A549 (cell line): ENCODE data around the gene TRAF3IP1. TPM values are rescaled to one million over a fixed set of nuclear protein-coding genes. Genes with fewer than 3 reads are reported as not detected.

Experiments
- ATAC-seq, 2 experiments: fragments of 200-7000 bp in 1 of 2; fragments of >200 bp in 1 of 2; cut with Nextera tagmentation in 1 of 2; cut with Tn5 transposase in 1 of 2; 3 replicates each; pipeline versions ENCODE4 v1.8.0 to v1.9.1; 2018 to 2020; ENCODE audit warnings: mild to moderate bottlenecking in 1 of 2, moderate library complexity in 1 of 2
- CTCF ChIA-PET: fragments of 300-600 bp; sonication (Branson Sonifier 250); formaldehyde crosslinking; extraction: SDS; loops from one replicate; lab custom pipeline; 2021; ENCODE audit warnings: antibody characterized with exemption, inconsistent platforms; lab: Yijun Ruan, JAX
- POLR2A ChIA-PET: fragments of 350-600 bp; formaldehyde crosslinking; extraction: SDS; loops from one replicate; lab custom pipeline; 2021; ENCODE audit warnings: antibody characterized with exemption, inconsistent platforms; lab: Yijun Ruan, JAX
- DNase-seq, 2 experiments: peaks; one replicate each; pipeline versions ENCODE4 v3.0.0 to v3.0.0-alpha.2; 2011 to 2016; ENCODE audit warnings: low read depth in 1 of 2, low spot score in 1 of 2
- FAIRE-seq: peaks from 2 replicates; lab custom pipeline; 2011; peaks lifted over from hg19 to GRCh38; lab: Jason Lieb, UNC
- H3K27ac ChIP-seq, 2 experiments: fragments of >200 bp; sonication (Bioruptor Twin); formaldehyde crosslinking; 3 replicates each; pipeline ENCODE4 v1.5.1; 2016 to 2017
- H3K4me1 ChIP-seq: fragments of >200 bp; sonication (Bioruptor Twin); formaldehyde crosslinking; 3 replicates; pipeline ENCODE4 v1.6.1; 2016
- H3K4me2 ChIP-seq: fragments of >200 bp; sonication (Bioruptor Twin); formaldehyde crosslinking; 3 replicates; pipeline ENCODE4 v1.6.1; 2016
- H3K4me3 ChIP-seq: fragments of >200 bp; sonication (Bioruptor Twin); formaldehyde crosslinking; 3 replicates; pipeline ENCODE4 v1.5.1; 2016
- H3K9me3 ChIP-seq: fragments of >200 bp; sonication (Bioruptor Twin); formaldehyde crosslinking; 3 replicates; pipeline ENCODE4 v1.6.1; 2016
- CBX8 ChIP-seq: fragments of 200-600 bp; sonication (generic); IDR thresholded peaks from 2 replicates; pipeline ENCODE4 v1.6.1; 2016
- CHD2 ChIP-seq: fragments of 150-350 bp; IDR thresholded peaks from 2 replicates; pipeline ENCODE4 v1.6.1; 2014; ENCODE audit warnings: low read length; ENCODE audit not compliant: partially characterized antibody
- CTCF ChIP-seq: fragments of >200 bp; sonication (Bioruptor Twin); formaldehyde crosslinking; IDR thresholded peaks from 3 replicates; pipeline ENCODE4 v1.5.1; 2016
- ELK1 ChIP-seq: fragments of 150-350 bp; IDR thresholded peaks from 2 replicates; pipeline ENCODE4 v1.6.1; 2014; ENCODE audit warnings: low read depth, mild to moderate bottlenecking, low read length
- EP300 ChIP-seq, 2 experiments: fragments of >200 bp; sonication (Bioruptor Twin); formaldehyde crosslinking; IDR thresholded peaks; 2 replicates in 1 of 2; 3 replicates in 1 of 2; pipeline ENCODE4 v1.6.1; 2016 to 2017
- FOSB ChIP-seq: fragments of 250-450 bp; sonication (Bioruptor Pico); IDR thresholded peaks from 2 replicates; pipeline ENCODE4 v1.5.0; 2020; ENCODE audit warnings: mild to moderate bottlenecking, moderate library complexity
- GATA3 ChIP-seq: IDR thresholded peaks from 2 replicates; pipeline ENCODE4 v1.6.1; 2012; ENCODE audit warnings: borderline replicate concordance
- HDAC2 ChIP-seq: fragments of 200-600 bp; sonication (generic); IDR thresholded peaks from 2 replicates; pipeline ENCODE4 v1.6.1; 2016
- HOXB13 ChIP-seq: fragments of 250-450 bp; sonication (Bioruptor Pico); IDR thresholded peaks from 2 replicates; pipeline ENCODE4 v1.5.0; 2020; ENCODE audit warnings: low read depth, mild to moderate bottlenecking, moderate library complexity
- HOXB5 ChIP-seq: fragments of 250-450 bp; sonication (Bioruptor Pico); IDR thresholded peaks from 2 replicates; pipeline ENCODE4 v1.5.0; 2020; ENCODE audit warnings: mild to moderate bottlenecking, moderate library complexity
- KDM5A ChIP-seq: fragments of 200-600 bp; sonication (generic); IDR thresholded peaks from 2 replicates; pipeline ENCODE4 v1.6.1; 2016; ENCODE audit warnings: antibody characterized with exemption, mild to moderate bottlenecking
- NFE2L2 ChIP-seq: fragments of 150-350 bp; conservative IDR thresholded peaks from 2 replicates; pipeline ENCODE4 v1.6.1; 2014; ENCODE audit warnings: low read length
- PHF8 ChIP-seq: fragments of 200-600 bp; sonication (generic); IDR thresholded peaks from 2 replicates; pipeline ENCODE4 v1.6.1; 2016; ENCODE audit warnings: low read depth, mild to moderate bottlenecking, antibody characterized with exemption, moderate library complexity, borderline replicate concordance
- POLR2A ChIP-seq: IDR thresholded peaks from 2 replicates; pipeline ENCODE4 v1.6.1; 2012; ENCODE audit warnings: mild to moderate bottlenecking, low read length
- POLR2AphosphoS2 ChIP-seq: conservative IDR thresholded peaks from 2 replicates; pipeline ENCODE4 v1.6.1; 2012; ENCODE audit warnings: low read length, improper control_type of control experiment, inconsistent platforms
- RAD21 ChIP-seq, 2 experiments: fragments of >200 bp in 1 of 2; sonication (Bioruptor Twin) in 1 of 2; formaldehyde crosslinking in 1 of 2; IDR thresholded peaks in 1 of 2; conservative IDR thresholded peaks in 1 of 2; 2 replicates in 1 of 2; 3 replicates in 1 of 2; pipeline ENCODE4 v1.6.1; 2012 to 2018; ENCODE audit warnings: inconsistent platforms in 1 of 2
- RCOR1 ChIP-seq: fragments of 150-350 bp; IDR thresholded peaks from 2 replicates; pipeline ENCODE4 v1.6.1; 2014; ENCODE audit warnings: antibody characterized with exemption, low read length, low read depth
- ZFP36 ChIP-seq: fragments of 450-650 bp; IDR thresholded peaks from 2 replicates; pipeline ENCODE4 v1.6.1; 2014; ENCODE audit warnings: borderline replicate concordance; ENCODE audit not compliant: partially characterized antibody
- WGBS: methylation state at CpG from one replicate; pipeline ENCODE4 v1.1.6; 2017; ENCODE audit errors: missing lambda C conversion rate; 5-methylcytosine and 5-hydroxymethylcytosine counted together
- polyA plus RNA-seq, 4 experiments: library from polyadenylated mRNA; depleted of rRNA in 3 of 4; stranded (reverse); fragments of >200 nt; fragmentation: RNase III in 1 of 4; extraction: RNeasy Plus Mini Kit Qiagen cat#74134 plus additional on column Dnase treatment in 1 of 4; gene quantifications; 2 replicates in 3 of 4; 3 replicates in 1 of 4; pipeline ENCODE4 v1.2.3, GENCODE V29; 2011 to 2017
- TF ChIP-seq, protein P1 (sequence below): IDR thresholded peaks from 2 replicates; pipeline ENCODE4 v1.6.1; 2012
- TF ChIP-seq, protein P2 (sequence below): fragments of >200 bp; sonication (Bioruptor Twin); formaldehyde crosslinking; IDR thresholded peaks from 2 replicates; pipeline ENCODE4 v1.6.1; 2016

The TRAF3IP1 gene
- polyA plus RNA-seq, 2 of the 4 experiments (the other 2 are of a cell fraction): 10.6 to 19.2 TPM

DNA sequence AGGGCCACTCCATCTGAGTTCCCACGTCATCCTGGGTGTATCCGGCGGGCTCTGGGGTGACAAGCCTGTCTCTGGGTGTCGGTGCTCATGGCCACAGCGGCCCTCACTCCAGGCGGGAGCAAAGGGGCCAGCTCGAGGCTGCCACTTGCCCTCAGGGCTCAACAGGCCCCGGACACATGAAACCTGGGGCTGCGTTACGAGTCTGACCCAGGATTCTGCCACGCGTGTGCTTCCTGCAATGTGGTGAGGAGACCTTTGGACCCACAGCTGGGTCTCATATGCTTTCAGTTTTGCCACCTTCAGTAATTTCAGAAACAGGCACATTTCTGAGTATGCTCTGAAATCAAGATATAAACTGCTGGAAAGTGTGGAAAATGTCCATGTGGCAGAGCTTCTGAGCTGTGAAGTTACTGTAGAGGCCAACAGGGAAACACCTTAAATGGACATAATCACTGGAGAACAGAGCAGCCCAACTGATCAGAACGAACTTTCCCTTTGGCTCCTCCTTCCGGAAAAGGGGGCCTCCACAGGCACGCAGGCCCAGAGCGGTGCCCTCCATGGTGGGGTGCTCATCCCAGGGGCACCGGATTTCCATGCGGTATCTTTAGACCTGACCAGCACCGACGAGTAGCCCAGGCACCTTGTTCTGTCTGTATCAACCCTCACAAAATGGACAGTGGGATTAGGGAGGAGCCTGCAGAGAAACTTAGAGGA, 46.0 kb upstream of the TRAF3IP1 start:
- FAIRE-seq (no peak), ATAC-seq (no peak), DNase-seq (no peak)
- Histone ChIP-seq H3K4me2 (no peak overlapping the region), H3K9me3 (no peaks in the 10 kb centered on the region), H3K27ac (no peak overlapping the region), H3K4me1 (no peaks in the 10 kb centered on the region), H3K4me3 (no peak overlapping the region)
- WGBS: 93% methylated on average over 16 of the region's 20 CpGs
- ChIA-PET POLR2A (no interaction called here), CTCF (interaction anchor here (0.8 to 22.7 kb wide), 4 partner anchors 15 to 83 kb away, joined by 3 to 351 read pairs (median 4); no protein-coding TSS in a partner anchor)
- TF ChIP-seq GATA3 (no peak), RCOR1 (no peak), FOSB (CRISPR knock-in tag) (no peak), HDAC2 (no peak), ELK1 (no peak), NFE2L2 (no peak), EP300 (IDR thresholded peaks at IDR 0.05) (no peak)
- TF ChIP-seq, protein P1, sequence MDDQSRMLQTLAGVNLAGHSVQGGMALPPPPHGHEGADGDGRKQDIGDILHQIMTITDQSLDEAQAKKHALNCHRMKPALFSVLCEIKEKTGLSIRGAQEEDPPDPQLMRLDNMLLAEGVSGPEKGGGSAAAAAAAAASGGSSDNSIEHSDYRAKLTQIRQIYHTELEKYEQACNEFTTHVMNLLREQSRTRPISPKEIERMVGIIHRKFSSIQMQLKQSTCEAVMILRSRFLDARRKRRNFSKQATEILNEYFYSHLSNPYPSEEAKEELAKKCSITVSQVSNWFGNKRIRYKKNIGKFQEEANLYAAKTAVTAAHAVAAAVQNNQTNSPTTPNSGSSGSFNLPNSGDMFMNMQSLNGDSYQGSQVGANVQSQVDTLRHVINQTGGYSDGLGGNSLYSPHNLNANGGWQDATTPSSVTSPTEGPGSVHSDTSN: no peak
- TF ChIP-seq, protein P2, sequence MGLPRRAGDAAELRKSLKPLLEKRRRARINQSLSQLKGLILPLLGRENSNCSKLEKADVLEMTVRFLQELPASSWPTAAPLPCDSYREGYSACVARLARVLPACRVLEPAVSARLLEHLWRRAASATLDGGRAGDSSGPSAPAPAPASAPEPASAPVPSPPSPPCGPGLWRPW: no peak

- ATAC-seq: peak in 1 of 2 experiments; percentile 47; a peak in 3 of 6 replicates
- POLR2A ChIA-PET: no interaction called here
- H3K4me1 ChIP-seq: peaks cover 7% of the 10 kb centered on the region; the same call in 2 of the 3 replicates
Observed at GRCh38 chr2:238277695-238278094, 42.6 kb upstream of the TRAF3IP1 start.

DNA sequence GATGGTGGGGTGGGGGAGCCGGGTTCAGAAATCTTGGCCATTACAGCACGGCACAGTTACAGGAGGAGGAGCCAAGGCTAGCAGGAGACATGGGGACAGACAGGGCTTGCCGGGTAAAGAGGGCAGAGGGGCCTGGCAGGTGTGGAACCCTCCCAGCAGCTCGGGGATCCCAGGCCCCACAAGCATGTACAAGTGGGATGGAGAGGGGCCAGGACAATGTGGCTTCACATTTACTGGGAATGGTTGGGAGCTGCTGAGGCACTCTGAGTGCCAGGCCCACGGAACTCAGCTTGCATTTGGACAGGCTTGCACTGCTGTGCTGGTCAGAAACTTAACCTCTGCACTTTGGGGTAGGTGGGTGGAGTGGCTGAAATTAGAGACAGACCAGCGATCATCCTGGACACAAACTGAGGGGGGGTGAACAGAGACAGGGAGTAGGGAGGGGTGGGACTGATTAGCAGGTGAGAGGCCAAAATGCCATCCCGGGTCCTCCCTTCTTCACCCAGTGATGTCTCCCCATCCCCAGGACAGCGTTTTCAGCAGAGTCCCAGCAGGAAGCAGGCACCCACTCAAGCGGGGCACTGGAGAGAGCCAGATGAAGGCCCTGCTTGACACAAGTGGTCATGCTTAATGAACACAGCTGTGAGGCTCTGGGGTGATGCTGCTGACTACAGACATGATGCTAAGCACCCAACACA, 41.5 kb upstream of the TRAF3IP1 start:
- CTCF ChIA-PET: interaction anchor here (1.3 to 22.7 kb wide), 5 partner anchors 9 to 62 kb away, joined by 4 to 351 read pairs (median 7); no protein-coding TSS in a partner anchor
- no peak overlapping the region for H3K4me3 ChIP-seq
- no peak overlapping the region for H3K4me2 ChIP-seq
- no peak for TF ChIP-seq PHF8
- no peak for TF ChIP-seq CBX8
- TF ChIP-seq CHD2: no peak
- TF ChIP-seq KDM5A: no peak
- no peak for TF ChIP-seq HOXB13 (CRISPR knock-in tag)
- no peak for TF ChIP-seq POLR2A
- no peak for TF ChIP-seq ZFP36
- no peak for TF ChIP-seq HOXB5 (CRISPR knock-in tag)
- peaks cover 18% of the 10 kb centered on the region for H3K4me1 ChIP-seq
- DNase-seq (no peak), FAIRE-seq (no peak), ATAC-seq (no peak)
- 0 out of 6 replicates have a peak overlapping the region, but pooled peaks of 1 of the 2 experiments have one; percentile 1 for H3K27ac ChIP-seq
- WGBS: 84% methylated on average over 8 of the region's 9 CpGs
- H3K9me3 ChIP-seq: no peaks in the 10 kb centered on the region
- POLR2A ChIA-PET: no interaction called here

More at GRCh38 chr2:238277695-238278094, 42.6 kb upstream of the TRAF3IP1 start:
- Histone ChIP-seq H3K4me3 (no peak overlapping the region), H3K4me2 (no peak overlapping the region), H3K9me3 (no peaks in the 10 kb centered on the region), H3K27ac (no peak overlapping the region)
- DNase-seq: peak in 1 of 2 experiments; percentile 52
- WGBS: 85% methylated on average over 15 of the region's 15 CpGs
- 0 out of 5 replicates have a peak, but pooled peaks of 1 of the 2 experiments have one; percentile 19 for TF ChIP-seq RAD21 (conservative IDR thresholded peaks at IDR 0.05 in 1 of 2, IDR thresholded peaks at IDR 0.05 in 1 of 2)
- TF ChIP-seq POLR2AphosphoS2: no peak
- peak; percentile 20; the same call in 1 of the 3 replicates for TF ChIP-seq CTCF
- no peak for TF ChIP-seq GATA3
- no peak for TF ChIP-seq RCOR1
- no peak for FAIRE-seq
- CTCF ChIA-PET: interaction anchor here (2.3 to 22.7 kb wide), 4 partner anchors 8 to 63 kb away, joined by 7 to 351 read pairs (median 9); no protein-coding TSS in a partner anchor
